Fibroblast of skin of abdomen (primary cell): ENCODE measurements around the gene PCDHGA9.
"Not testable (repeated sequence)": the region's sequence is repeated elsewhere in the genome, so short reads cannot be mapped to it uniquely, and the experiment has no call there.

Experiments used
- DNase-seq: peaks from one replicate; pipeline ENCODE4 v3.0.0-alpha.2; 2013

Gene PCDHGA9

GRCh38 chr5:141414548-141415274 lies 12.1 kb downstream of the PCDHGA9 start:
- DNase-seq: not testable (repeated sequence)

- DNase-seq: not testable (repeated sequence)
Measured at GRCh38 chr5:141415275-141415618, 12.7 kb downstream of the PCDHGA9 start.

- peak; percentile 83 for DNase-seq
Measured at GRCh38 chr5:141417494-141418172, 15.1 kb downstream of the PCDHGA9 start, which contains the start of gene PCDHGB7. TSS of gene PCDHGB7 (plus strand) at chr5:141417677. CDS start at chr5:141417860, 183 bp downstream.

- DNase-seq: no peak
Measured at GRCh38 chr5:141419074-141419880, 16.7 kb downstream of the PCDHGA9 start.

- DNase-seq: peak; percentile 71
Measured at GRCh38 chr5:141420855-141421488, 18.4 kb downstream of the PCDHGA9 start, which contains the start of gene PCDHGA11. TSS of gene PCDHGA11 (plus strand) at chr5:141421051. CDS start at chr5:141421228, 177 bp downstream.

- no peak for DNase-seq
Measured at GRCh38 chr5:141421489-141421855, 18.9 kb downstream of the PCDHGA9 start.

GRCh38 chr5:141422742-141423291 lies 20.2 kb downstream of the PCDHGA9 start:
- no peak for DNase-seq

- no peak for DNase-seq
Measured at GRCh38 chr5:141427783-141428426, 25.3 kb downstream of the PCDHGA9 start.

GRCh38 chr5:141430332-141431113 lies 27.9 kb downstream of the PCDHGA9 start, which contains the start of gene PCDHGA12:
TSS of gene PCDHGA12 (plus strand) at chr5:141430507. CDS start at chr5:141430760, 253 bp downstream.
- DNase-seq: peak; percentile 90

GRCh38 chr5:141431286-141431685 lies 28.7 kb downstream of the PCDHGA9 start:
- peak; percentile 44 for DNase-seq

- not testable (repeated sequence) for DNase-seq
Measured at GRCh38 chr5:141432308-141432707, 29.7 kb downstream of the PCDHGA9 start.

GRCh38 chr5:141432726-141433125 lies 30.1 kb downstream of the PCDHGA9 start:
- not testable (repeated sequence) for DNase-seq

GRCh38 chr5:141434006-141434405 lies 31.4 kb downstream of the PCDHGA9 start:
- no peak for DNase-seq

- DNase-seq: peak; percentile 44
Measured at GRCh38 chr5:141437221-141437620, 34.6 kb downstream of the PCDHGA9 start.

- peak; percentile 47 for DNase-seq
Measured at GRCh38 chr5:141439411-141440141, 37.0 kb downstream of the PCDHGA9 start.

- DNase-seq: no peak
Measured at GRCh38 chr5:141440341-141440740, 37.8 kb downstream of the PCDHGA9 start.

GRCh38 chr5:141441571-141442170 lies 39.1 kb downstream of the PCDHGA9 start:
- DNase-seq: no peak
